Measurements from ENCODE around the gene PRKCI.

GRCh38 chr3:170204023-170204472 lies 18.2 kb upstream of the PRKCI start:
- no peak for TF ChIP-seq CTCF (IDR thresholded peaks at IDR 0.05)
- TF ChIP-seq POLR2AphosphoS5 (IDR thresholded peaks at IDR 0.05; ENCODE audit: low read depth, low read length), result no peak
- TF ChIP-seq SIN3A (IDR thresholded peaks at IDR 0.05; ENCODE audit: borderline replicate concordance, insufficient read depth, low read depth, low read length), result no peak
